Activated T-cell treated with anti-CD3 and anti-CD28 coated beads for 1 hour (primary cell): ENCODE results near the gene SPACA6.

Experiments used
- DNase-seq: peaks from one replicate; pipeline ENCODE4 v3.0.0-alpha.2; 2020; ENCODE audit warnings: low read depth

Gene SPACA6

DNA sequence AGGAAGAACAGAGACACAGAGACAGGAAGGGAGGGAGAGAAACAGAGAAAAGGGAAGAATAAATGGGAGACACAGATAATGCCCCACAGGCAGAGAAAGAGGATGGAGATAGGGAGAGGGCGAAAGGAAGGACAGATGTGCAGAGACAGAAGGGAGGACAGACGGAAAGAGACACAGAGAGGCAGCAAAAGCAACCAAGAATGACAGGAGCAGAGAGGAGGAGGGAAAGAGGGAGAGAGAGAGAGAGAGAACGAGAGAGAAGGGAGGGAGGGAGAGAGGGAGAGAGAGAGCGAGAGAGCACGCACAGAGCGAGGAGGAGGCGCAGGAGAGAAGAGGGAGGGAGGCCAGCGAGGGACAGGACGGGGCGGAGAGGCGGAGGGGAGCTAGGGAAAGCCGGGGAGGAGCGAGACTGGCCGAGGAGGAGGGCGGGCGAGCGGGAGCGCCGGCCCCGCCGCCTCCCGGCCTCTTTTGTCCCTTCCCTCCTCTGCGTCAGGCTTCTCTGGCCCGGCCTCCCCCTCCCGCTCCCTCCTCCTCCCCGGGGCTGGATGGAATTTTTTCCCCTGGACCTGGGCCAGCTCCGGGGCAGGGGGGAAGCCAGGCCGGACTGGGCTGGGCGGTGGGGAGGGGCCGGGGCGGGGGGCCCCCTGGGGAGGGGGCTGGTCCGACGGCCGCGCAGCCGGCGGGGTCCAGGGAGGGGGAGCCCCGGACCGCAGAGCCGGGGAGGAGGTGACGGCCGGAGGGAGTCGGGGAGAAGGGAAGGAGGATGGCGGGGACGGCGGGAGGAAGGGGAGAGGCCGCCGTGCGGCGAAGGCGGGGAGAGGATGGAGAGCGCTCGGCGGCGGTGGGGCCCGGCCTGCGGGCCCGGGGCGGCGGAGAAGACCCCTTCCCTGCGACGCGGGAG lies 4.2 kb upstream of the SPACA6 start:
- DNase-seq = no peak

DNA sequence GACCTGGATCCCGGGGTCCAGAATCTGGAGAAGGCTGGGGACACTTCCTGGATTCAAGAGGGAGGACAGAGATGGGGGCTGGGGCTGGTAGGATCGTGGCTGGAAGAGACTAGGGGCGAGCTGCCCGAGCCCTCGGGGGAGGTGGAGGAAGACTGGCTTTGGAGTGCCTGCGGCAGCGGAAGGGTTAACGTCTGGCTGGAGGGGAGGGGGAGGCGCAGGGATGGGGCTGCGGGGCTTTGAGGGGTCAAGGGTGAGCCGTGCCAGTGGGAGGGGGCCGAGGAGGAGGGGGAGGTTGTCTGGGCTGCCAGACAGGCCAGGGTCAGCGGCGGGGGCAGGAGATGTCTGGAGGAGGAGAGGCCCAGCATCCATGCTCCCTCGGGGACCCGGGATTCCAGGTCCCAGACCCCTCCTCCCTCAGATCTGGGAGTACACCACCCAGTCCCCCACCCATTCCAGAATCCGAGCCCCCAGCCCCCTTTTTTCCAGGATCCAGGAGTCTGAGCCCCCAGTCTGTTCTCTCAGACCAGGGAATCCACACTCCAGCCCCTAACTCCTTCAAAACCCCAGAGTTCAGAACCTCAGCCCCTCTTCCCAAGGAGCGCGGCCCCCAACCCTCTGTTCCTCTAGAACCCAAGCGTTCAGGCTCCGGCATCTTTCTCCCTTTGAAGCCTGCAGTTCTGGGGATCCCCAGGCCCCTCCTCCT lies 3.2 kb upstream of the SPACA6 start:
- DNase-seq = no peak

DNA sequence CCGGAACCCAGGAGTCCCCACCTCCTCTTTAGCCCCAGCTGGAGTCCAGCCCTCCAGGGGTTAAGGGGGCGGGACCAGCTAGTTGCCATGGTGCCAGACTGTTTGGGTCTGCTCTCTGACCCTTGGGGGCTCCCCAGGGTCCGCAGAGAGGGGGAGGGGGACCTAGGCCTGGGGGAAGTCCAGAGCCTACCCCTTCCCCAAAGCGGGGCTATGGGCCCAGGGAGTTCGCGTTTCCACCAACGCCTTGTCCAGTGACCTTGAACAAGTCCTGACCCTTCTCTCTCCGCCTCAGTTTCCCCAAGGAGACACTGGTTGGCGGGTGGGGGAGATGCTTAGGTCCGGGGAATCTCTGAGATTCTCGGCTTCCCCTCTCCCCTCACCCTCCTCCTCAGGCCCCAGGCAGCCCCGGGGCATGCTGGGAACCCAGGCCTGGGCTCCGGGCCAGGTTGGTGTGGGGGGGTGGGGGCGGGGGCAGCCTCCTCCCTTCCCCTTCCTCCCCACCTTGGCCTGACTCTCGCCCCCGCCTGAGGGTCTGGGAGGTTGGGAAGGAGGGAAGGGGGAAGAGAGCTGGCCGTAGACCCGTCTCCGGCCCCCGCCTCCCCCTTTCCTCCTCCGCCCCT lies 2.6 kb upstream of the SPACA6 start:
- peak; percentile 45 for DNase-seq

DNA sequence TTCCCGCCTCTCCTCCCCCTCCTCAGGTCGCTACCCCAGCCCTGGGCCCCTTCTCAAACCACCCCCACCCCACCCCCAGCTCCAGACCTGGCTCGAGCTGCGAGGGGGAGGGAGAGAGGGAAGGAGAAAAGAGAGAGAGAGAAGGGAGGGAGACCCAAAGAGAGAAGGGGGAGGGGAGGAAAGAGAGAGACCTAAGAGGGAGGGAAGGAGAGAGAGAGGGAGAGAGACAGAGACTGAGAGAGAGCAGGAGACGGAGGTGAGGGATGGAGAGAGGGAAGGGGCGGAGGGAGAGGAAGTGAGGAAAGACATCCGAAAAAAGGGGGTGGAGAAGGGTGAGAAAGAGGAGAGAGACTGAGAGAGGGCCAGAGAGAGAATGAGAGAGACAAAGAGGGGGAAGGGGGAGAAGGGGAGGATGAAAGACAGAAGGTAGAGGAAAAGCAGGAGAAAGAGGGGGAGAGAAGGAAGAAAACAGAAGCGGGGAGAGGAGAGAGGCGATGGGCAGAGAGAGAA lies 2.0 kb upstream of the SPACA6 start:
- no peak for DNase-seq

DNA sequence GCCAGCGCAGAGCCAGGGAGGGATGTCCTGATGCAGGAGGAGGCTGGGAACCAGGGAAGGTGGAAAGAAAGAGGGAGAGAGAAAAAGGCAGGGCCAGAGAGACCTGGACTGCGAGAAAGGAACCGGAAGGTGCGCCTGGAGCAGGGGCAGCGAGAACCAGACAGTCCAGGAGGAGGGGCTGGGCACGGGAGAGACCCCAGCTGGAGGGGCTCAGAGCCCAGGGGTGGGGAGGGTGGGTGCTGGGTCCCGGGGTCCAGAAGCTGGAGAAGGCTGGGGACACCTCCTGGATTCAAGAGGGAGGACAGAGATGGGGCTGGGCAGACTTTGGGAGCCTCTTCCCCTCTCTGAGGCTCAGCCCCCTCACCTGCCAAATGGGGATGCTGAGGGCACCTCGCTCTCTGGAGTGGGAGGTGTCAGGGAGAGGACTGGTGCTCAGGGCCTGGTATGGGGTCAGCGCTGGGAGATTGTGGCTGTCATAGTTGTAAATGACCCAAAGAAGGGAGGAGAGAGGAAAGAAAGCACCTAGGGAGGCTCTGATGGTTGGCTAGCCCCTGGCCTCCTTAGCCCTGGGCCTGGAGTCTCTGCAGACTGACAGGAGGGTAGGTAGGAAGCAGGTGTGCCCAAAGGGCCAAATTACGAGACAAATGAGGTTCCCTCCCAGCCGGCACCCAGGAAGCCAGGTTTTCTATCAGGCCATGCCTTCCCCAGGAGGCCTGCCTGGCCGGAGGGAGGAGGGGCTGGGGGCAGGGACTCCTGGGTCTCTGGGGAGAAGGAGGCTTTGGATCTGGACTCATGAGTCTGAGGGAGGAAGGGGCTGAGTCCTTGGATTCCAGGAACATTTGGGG lies 1.3 kb upstream of the SPACA6 start:
- no peak for DNase-seq

DNA sequence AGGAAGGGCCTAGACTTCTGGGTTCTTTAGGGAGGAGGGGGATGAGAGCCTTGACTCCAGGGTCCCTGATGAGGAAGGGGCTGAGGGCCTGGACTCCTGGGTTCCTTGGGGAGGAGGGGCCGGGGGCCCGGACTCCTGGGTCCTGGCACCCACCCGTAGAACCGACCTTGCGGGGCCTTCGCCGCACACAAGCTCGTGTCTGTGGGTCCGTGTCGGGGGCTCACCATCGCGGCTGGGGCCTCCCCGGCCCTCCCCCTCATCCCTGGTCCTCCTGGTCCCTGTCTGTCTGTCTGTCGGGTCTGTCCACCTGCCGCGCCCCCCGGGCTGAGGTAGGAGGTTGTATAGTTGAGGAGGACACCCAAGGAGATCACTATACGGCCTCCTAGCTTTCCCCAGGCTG lies 662 bp upstream of the SPACA6 start:
- DNase-seq = no peak

DNA sequence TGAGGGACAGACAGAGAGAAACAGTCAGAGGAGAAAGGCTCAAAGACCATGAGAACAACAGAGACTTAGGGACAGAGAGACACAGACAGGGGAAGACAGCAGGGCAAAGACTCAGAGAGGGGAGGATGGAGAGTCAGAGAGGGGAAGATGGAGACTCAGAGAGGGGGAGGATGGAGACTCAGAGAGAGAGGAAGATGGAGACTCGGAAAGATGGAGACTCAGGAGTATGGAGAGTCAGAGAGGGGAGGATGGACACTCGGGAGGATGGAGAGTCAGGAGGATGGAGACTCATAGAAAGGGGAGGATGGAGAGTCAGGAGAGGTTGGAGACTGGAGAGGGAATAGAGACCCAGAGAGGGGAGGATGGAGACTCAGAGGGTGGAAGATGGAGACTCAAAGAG lies 689 bp downstream of the SPACA6 start:
- no peak for DNase-seq

DNA sequence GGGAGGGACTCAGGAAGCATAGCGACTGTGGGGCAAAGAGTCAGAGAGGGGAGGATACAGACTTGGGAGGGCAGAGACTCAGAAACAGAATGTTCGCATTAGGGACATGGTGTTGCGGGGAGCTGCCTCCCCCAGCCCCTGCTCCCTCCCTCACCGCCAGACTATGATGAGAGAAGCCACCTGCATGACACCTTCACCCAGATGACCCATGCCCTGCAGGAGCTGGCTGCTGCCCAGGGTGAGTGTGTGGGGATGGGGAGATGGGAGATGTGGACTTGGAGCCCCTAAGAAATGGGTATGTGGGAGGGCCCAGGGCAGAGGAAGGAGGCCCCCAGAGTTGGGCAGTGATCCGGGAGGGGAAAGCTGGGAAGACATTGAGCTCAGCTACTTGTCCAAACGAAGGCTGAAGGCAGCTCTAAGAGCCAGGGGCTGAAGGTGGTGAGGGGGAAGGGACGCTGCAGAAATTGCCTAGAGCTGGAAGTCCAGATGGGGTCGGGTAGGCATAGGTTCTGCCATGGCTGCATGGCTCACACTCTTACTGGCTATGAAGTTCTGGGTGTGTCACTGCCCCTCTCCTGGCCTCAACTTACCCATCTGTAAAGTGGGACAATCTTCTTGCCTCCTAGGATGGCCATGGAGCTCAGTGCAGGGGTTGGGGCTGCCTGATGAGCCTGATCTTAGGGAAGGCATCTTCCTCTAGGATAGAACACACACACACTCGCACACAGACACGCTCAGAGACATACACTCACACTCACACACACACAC lies 1.4 kb downstream of the SPACA6 start:
- no peak for DNase-seq

DNA sequence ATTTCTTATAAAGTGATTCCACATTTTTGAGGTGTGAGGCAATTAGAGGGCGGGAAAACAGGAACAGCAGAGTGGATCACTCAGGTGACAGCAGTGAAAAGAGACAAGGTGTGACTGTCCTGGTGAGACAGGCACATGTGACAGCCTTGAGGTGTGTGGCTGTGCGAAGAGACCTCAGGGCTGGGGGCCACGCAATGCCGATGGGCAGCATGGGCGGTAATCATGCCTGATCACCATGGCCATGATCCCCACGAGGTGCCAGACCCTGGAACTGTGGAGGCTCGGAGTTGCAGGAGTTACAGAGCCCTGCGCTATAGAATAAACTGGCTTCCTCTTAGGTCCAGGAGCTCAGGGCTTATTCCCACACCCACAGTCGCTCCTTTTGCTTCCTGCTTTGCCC lies 2.0 kb downstream of the SPACA6 start:
- no peak for DNase-seq

DNA sequence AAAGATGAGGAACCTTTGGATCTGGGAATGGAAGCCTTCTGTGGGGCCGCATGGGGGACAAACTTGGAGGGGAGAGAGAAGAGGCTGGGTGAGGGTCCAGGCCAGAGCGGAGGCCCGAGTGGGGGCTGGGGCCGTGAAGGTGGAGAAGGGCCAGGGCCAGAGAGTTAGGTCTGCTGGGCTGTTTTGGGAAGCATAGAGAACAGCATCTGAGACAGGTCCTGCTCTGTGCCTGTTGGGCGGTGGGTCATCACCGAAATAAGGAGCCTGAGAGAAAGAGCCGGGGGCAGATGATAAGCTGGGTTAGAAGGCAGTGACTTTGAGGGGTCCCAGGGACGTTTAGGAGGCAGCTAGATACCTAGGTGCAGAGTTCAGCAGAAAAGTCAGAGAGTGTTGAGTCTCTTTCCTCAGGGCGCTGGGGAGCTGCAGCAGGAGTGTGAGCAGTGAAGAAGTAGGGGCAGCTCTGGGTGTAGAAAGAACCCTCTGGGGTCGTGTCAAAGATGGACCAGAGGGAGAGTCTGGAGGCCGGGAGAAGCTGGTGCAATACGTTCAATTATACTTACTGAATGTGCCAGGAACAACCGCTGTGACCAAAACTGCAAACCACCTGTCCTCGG lies 2.7 kb downstream of the SPACA6 start:
- DNase-seq = no peak

DNA sequence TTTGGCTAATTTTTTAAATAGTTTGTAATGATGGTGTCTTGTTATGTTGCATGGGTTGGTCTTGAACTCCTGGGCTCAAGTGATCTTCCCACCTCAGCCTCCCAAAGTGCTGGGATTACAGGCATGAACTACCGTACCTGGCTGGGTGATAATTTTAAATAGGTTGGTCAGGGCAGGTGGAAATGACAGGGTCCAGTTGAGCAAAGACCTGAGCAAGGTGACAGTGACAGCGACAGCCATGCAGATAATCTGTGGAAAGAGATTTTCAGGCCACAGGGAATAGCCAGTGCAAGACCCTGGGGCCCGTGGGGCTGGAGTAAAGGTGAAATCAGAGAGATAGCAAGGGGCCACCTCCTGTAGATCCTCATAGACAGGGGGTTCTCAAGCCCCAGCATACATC lies 3.5 kb downstream of the SPACA6 start:
- DNase-seq = no peak

DNA sequence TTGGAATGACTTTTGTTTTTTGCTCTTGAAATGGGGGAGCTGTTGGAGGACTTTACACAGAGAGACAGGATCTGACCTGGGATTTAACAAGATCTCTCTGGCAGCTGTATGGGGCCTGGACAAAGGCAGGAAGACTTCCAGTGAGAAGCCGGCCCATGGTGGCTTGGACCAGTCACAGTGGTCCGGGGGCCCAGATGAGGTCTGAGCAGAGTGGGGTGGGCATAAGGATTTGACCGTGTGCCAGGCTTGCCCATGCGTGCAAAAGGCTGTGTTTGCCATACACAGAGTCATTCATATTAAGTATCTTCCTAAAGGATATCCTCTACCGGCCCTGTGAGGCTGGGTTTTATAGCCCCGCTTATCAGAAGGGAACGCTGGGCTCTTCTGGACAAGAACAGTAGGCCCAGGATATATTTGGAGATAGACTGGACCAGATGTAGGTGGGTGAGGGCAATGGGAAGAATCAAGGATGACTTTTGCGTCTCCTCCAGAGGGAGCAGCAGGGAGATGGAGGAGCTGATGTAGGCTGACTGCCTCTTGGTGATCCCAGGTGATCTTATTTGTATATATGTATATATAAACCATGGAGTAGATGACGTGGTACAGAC lies 4.1 kb downstream of the SPACA6 start:
- DNase-seq = no peak

DNA sequence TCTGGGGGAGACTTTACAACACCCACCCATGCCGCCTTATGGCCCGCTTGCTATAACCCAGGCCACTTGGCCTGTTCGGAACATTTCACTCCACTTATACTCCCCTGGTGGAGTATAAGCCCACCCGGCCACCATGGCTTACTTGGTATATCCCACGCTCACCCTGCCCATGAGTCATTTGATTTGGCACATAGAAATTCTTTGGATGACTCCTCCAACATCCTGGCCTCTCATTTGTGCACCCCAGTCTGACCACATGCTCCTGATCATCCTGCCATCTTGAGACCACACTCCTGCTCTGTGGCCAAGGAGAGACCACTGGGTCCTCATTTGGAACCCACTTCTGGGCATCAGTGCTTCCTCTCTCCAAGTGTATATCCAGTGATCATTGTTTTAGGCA lies 5.2 kb downstream of the SPACA6 start:
- no peak for DNase-seq

DNA sequence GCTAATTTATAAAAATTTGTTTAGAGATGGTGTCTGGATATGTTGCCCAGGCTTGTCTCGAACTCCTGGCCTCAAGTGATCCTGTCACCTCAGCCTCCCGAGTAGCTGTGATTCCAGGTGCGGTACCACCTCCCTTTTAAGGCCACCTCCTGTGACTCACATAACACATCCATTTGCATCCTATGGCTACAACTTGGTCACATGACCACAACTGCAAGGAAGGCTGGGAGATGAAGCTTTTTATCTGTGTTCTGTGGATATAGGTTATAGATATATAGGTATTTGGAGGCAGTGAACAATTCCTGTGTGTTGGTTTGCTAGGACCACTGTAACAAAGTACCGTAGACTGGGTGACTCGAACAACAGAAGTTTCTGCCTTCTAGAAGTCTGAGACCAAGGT lies 6.0 kb downstream of the SPACA6 start:
- DNase-seq = no peak

DNA sequence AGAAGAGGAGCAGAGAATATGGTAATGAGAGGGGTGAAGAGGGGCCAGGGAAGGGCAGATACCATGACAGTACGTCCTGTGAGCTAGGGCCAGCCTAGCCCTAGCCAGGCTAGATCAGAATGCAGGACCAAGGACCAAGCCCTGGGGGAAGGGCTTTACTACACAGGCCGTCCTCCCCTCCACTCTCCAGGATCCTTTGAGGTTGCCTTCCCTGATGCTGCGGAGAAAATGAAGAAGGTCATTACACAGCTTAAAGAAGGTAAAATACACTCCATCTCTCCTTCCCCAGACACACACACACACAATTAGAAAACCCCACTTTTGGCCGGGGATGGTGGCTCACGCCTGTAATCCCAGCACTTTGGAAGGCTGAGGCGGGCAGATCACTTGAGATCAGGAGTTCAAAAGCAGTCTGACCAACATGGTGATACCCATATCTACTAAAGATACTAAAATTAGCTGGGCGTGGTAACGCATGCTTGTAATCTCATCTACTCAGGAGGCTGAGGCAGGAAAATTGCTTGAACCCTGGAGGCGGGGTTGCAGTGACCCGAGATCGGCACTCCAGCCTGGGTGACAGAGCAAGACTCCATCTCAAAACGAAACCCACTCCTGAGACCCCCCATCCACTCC lies 8.5 kb downstream of the SPACA6 start:
- no peak for DNase-seq

DNA sequence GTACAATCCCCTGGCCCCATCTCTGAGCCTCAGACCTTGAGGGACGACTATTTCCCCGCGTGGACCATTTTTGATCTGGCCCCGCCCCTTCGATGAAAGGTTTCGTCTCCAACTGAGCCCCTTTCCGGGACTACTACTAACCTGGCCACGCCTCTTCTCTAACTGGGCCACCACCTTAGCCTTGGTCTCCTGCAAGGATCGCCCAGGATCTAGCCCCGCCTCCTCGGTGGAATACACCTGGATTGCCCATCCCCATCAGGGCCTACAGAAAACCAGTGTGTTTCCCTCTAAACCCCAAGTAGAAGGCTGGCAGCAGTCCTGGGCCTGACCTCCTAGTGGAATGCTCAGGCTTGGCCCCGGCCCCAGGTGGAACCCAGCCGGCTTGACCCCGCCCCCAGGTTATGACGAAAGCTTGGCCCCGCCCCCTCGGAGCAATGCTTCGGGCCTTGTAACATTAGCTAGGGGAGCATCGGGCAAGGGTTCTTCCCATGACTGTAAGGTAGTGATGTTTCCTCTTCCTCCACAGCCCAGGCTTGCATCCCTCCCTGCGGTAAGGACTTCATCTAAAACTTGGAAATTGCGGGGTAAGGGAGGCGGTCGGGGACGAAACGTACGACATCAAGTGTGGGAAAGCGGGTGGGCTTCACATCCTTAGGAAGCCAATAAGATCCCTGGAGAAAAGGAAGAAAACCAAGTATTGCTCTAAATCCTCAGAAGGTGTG lies 9.1 kb downstream of the SPACA6 start:
- no peak for DNase-seq

DNA sequence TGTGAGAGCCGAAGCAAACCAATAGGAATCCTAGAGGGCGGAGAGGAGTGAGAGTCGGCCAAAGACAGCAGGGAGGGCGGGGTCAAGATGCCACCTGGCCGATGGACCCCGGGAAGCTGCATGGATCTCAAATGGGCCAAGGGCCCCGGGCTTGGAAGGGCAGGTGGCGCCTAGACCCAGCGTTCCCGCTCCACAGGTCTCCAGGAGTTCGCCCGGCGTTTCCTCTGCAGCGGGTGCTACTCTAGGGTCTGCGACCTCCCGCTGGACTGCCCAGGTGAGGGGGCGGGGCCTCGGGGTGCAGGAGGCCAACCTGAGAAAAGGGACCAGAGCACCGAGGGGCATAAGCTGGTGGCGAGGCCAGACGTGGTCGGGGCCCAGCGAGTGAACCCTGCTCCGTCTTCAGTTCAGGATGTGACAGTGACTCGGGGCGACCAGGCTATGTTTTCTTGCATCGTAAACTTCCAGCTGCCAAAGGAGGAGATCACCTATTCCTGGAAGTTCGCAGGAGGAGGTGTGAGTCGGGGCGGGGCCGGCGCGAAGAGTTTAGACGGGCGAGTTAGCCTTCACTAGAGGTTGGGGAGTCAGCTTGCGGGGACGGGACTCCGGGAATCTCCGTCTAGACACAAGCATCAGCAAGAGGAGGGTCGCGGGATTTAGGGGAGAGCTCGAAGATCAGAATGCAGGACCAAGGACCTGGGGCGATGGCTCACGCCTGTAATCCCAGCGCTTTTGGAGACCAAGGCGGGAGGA lies 9.9 kb downstream of the SPACA6 start:
- no peak for DNase-seq
